Measurements from ENCODE around the gene FGD3.
"Not testable (repeated sequence)": the region's sequence is repeated elsewhere in the genome, so short reads cannot be mapped to it uniquely, and the experiment has no call there.

The FGD3 gene

GRCh38 chr9:93010056-93010455 is 62.7 kb downstream of the FGD3 start:
- DNase-seq (ENCODE audit: low read depth): no peak

- no peak for DNase-seq (ENCODE audit: low read depth)
Observed at GRCh38 chr9:93010704-93011103, 63.4 kb downstream of the FGD3 start.

DNA sequence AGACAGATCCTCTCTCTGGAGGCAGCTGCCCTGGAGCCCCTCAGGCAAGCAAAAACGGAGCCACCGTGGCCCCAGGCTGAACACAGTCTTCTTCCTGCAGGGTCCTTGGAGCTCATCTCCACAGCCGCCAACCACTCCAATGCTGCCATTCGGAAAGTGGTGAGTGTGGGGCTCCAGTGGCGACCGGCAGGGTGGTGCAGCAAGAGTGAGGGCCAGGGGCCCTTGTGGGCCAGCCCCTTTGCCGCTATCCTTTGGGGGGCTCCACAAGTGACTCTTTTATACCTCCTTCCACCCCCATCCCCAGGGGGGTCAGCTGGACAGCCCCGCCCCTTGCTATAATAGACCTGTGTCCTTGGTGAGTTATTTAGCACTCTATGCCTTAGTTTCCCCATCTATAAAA is 63.8 kb downstream of the FGD3 start:
- DNase-seq (ENCODE audit: low read depth): no peak

GRCh38 chr9:93012963-93013855 is 65.9 kb downstream of the FGD3 start:
- no peak for DNase-seq (ENCODE audit: low read depth)

GRCh38 chr9:93013856-93014582 is 66.7 kb downstream of the FGD3 start:
- no peak for DNase-seq (ENCODE audit: low read depth)

DNA sequence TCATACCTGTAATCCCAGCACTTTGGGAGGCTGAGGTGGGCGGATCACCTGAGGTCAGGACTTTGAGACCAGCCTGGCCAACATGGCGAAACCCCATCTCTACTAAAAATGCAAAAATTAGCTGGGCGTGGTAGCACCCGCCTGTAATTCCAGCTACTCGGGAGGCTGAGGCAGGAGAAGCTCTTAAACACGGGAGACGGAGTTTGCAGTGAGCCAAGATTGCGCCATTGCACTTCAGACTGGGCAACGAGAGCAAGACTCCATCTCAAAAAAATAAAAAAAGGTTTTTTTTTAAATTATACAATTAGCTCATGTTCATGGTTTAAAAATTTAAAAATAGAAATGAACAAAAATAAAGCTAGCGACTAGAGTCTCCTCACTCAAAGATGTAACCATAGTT is 67.9 kb downstream of the FGD3 start:
- not testable (repeated sequence) for DNase-seq (ENCODE audit: low read depth)

- no peak for DNase-seq (ENCODE audit: low read depth)
Observed at GRCh38 chr9:93017621-93018020, 70.3 kb downstream of the FGD3 start.

DNA sequence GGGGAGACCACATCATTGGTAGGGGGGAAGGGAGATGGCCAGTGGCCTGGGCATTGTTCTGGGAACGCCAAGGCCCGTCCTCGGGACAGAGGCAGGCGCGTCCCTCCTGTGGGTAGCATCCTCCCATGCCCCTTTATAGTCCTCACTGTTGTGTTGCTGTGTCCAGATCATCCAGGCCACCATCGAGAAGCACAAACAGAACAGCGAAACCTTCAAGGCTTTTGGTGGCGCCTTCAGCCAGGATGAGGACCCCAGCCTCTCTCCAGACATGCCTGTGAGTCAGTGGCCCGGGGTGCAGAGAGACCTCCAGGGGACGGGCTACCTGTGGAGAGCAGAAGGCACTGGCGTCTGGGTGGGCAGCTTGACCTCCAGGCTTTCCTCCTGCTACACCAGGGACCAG is 72.8 kb downstream of the FGD3 start:
- no peak for DNase-seq (ENCODE audit: low read depth)

- DNase-seq (ENCODE audit: low read depth): no peak
Observed at GRCh38 chr9:93020771-93021670, 73.7 kb downstream of the FGD3 start.

GRCh38 chr9:93022066-93022465 is 74.7 kb downstream of the FGD3 start:
- DNase-seq (ENCODE audit: low read depth): no peak

- no peak for DNase-seq (ENCODE audit: low read depth)
Observed at GRCh38 chr9:93022721-93023520, 75.6 kb downstream of the FGD3 start.

DNA sequence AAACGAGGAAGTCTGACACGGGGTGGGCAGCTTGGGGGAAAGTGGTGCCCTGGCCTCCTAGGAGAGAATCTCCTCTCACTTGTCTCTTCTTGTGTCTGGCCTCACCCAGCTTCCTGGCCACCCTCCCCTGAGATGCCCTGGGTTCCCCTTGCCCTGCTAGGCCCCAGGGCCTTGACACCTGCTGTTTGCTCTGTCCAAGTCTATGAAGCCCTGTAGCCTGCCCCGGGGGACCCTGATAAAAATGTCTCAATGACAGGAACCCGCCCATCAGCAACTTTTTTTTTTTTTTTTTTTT is 76.1 kb downstream of the FGD3 start:
- DNase-seq (ENCODE audit: low read depth): no peak

DNA sequence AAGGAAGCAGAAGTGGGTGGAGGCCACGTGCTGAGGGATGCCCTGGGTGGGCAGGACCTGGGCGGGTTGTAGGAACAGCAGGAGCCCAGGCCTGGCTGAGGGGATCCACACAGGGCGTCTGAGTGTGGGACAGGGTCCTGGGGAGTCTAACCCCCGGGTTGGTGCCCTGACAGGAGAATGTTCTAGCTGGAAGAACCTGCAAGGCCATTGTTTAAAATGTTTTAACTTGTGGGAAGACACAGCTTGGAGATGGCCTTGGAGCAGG is 77.3 kb downstream of the FGD3 start:
- no peak for DNase-seq (ENCODE audit: low read depth)

DNA sequence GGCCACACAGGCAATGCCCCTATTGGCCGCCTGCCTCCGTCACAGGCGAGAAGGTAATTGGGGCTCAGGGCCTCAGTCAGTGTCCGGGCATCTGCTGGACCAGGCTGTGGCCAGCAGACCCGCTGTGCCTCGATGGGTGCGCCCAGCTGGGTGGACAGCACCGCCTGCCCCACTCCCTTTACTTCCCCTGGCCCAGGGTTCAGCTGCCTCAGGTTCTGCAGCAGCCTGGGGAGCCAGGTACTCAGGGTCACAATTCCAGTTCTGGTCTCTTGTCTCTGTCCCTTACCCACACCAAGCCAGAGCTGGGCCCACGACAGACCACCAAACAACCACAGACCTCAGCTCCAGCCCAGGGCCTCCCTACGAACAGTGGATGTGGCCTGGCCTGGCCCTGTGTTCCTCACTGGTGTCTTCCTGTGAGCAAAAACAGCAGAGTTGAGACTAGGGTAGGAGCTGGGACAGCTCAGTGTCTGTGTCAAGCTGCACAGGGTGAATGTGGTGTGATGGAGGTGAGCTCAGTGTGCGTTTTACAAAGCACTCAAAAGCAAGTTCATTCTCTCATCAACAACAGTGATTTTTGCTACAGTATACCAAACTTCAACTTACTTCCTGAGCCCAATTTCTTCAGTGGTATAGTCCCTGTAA is 77.8 kb downstream of the FGD3 start:
- DNase-seq (ENCODE audit: low read depth): no peak

GRCh38 chr9:93025736-93026135 is 78.4 kb downstream of the FGD3 start:
- DNase-seq (ENCODE audit: low read depth): no peak

- DNase-seq (ENCODE audit: low read depth): no peak
Observed at GRCh38 chr9:93026640-93027039, 79.3 kb downstream of the FGD3 start.

GRCh38 chr9:93027750-93028149 is 80.4 kb downstream of the FGD3 start:
- DNase-seq (ENCODE audit: low read depth): no peak

GRCh38 chr9:93028448-93029006 is 81.2 kb downstream of the FGD3 start:
- DNase-seq (ENCODE audit: low read depth): peak; percentile 40

DNA sequence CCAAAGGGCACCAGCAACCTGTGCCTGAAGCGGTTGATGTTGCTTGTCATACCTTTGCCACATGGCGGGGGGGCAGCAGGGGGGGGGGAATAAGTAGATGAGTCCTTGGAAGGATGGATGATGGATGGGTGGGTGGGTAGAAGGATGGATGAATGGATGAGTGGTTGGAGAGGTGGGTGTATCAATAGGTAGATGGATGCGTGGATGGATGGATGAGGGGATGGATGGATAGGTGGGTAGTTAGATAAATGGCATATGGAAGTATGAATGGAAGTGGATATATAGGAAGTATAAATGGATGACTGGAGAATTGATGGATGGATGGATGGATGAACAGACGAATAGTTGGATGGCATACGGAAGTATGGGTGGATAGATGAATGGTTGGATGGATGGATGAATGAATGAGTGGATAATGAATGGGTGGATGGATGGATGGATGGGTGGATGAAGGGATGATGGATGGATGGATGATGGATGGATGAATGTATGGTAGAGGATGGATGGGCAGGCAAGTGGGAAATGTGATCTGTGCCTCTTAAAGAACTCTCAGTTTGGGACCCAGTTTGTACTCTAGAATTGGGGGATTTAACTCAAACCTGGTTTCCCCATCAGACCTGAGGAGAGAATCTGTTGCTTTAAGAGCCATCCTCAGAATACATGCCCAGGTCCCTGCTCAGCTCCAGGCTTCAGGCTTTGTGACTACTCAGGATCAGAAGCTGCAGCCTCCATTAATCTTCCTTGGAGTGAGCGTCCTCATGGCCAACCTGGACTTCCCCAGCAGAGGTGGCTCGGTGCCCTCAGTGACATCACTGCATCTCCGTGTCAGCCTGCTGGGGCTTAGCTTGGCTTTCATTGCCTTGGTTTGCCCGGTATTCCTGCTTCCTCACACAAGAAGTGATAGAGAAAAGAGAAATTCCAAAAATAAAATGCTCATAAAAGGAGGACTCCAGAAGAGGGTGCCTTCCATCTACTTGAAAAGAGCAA is 83.6 kb downstream of the FGD3 start:
- DNase-seq (ENCODE audit: low read depth): no peak
